ENCODE data around the gene SH3PXD2B. TPM values are rescaled to one million over a fixed set of nuclear protein-coding genes. Genes with fewer than 3 reads are reported as not detected.

SH3PXD2B gene
- total RNA-seq, 2 experiments from 2014 or later = 0.10 TPM; not detected in 1

DNA sequence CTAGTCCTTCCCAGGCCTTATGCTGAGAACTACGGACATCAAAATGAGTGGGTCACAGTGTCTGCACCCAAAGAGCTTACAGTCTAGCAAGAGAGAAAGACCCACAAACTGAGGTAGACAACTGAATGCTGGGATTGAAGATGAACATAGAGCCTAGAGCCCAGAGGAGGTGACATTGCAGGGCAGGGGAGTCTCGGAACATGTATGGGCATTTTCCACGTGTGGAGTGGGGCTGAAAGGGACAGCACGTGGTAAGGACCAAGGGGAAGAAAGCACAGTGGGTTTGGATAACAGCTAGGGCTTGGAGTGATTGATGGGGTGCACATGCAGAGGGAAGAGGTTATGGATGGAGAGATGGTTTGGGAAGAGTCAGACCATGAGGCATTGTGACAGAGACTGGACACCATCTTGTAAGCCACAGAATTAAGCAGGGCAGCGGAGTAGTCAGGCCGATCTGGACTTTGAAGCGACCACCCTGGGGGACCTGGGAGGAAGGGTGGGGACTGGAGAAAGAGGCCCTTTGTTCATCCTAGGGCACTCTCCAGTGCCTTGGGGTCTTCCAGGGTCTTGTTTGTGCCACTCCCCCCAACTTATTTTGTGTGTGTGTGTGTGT is 47.5 kb upstream of the SH3PXD2B start:
- no peaks in the 10 kb centered on the region for H3K4me1 ChIP-seq (ENCODE audit: insufficient read depth, low read length, poor library complexity, severe bottlenecking)
- no peak overlapping the region for H3K27ac ChIP-seq (ENCODE audit: low read depth, low read length, poor library complexity, severe bottlenecking)
- no TSS peak for BruUV-seq (replicated peaks)
- no peak overlapping the region for H3K4me3 ChIP-seq (ENCODE audit: low read depth, low read length, poor library complexity, severe bottlenecking)
- H4K20me1 ChIP-seq (ENCODE audit: insufficient read depth, low read length) = no peaks in the 10 kb centered on the region
- H3K9me2 ChIP-seq (ENCODE audit: insufficient read depth, low read length) = no peaks in the 10 kb centered on the region
- no peak overlapping the region for H3K4me2 ChIP-seq (ENCODE audit: low read length)
- no peaks in the 10 kb centered on the region for H3K36me3 ChIP-seq (ENCODE audit: insufficient read depth, low read length)
- intact Hi-C loops (cut with micrococcal nuclease; ENCODE audit: unreplicated experiment) = no loop called here
- no peaks in the 10 kb centered on the region for H3K9me3 ChIP-seq (ENCODE audit: low read length)
- no peak for DNase-seq (ENCODE audit: low spot score)
- ChIA-PET CTCF (ENCODE audit: unreplicated experiment) (no interaction called here), POLR2A (no interaction called here)
- no peak overlapping the region for H2AFZ ChIP-seq (ENCODE audit: low read length)
- no peaks in the 10 kb centered on the region for H3K79me2 ChIP-seq (ENCODE audit: insufficient read depth, low read depth, low read length)
- TF ChIP-seq, protein P1, sequence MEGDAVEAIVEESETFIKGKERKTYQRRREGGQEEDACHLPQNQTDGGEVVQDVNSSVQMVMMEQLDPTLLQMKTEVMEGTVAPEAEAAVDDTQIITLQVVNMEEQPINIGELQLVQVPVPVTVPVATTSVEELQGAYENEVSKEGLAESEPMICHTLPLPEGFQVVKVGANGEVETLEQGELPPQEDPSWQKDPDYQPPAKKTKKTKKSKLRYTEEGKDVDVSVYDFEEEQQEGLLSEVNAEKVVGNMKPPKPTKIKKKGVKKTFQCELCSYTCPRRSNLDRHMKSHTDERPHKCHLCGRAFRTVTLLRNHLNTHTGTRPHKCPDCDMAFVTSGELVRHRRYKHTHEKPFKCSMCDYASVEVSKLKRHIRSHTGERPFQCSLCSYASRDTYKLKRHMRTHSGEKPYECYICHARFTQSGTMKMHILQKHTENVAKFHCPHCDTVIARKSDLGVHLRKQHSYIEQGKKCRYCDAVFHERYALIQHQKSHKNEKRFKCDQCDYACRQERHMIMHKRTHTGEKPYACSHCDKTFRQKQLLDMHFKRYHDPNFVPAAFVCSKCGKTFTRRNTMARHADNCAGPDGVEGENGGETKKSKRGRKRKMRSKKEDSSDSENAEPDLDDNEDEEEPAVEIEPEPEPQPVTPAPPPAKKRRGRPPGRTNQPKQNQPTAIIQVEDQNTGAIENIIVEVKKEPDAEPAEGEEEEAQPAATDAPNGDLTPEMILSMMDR (conservative IDR thresholded peaks at IDR 0.05; ENCODE audit: low read length) = no peak
- no peak for TF ChIP-seq EZH2phosphoT487 (IDR thresholded peaks at IDR 0.05; ENCODE audit: borderline replicate concordance, low read depth, low read length)

DNA sequence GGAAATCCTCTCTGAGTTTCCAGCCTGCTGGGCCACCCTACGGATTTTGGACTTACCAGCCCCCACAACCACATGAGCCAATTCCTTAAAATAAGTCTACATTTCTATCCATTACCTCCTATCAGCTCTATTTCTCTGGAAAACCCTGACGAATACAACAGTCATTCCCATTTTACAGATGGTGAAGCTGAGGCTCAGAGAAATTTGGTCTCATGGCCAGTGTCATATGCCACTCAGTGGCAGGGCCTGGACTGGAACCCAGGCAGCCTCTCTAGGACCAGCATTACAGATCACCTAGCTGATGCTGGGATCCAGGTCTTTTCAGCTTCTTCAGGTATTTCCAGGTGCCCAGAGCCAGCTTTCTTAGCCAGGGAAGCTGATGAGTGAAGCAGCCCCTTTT is 45.0 kb upstream of the SH3PXD2B start:
- no peak for DNase-seq (ENCODE audit: low spot score)
- Histone ChIP-seq H2AFZ (ENCODE audit: low read length) (no peak overlapping the region), H3K4me2 (ENCODE audit: low read length) (no peak overlapping the region), H3K4me3 (ENCODE audit: low read depth, low read length, poor library complexity, severe bottlenecking) (no peak overlapping the region), H3K9me3 (ENCODE audit: low read length) (no peaks in the 10 kb centered on the region), H4K20me1 (ENCODE audit: insufficient read depth, low read length) (no peaks in the 10 kb centered on the region), H3K27ac (ENCODE audit: low read depth, low read length, poor library complexity, severe bottlenecking) (no peak overlapping the region), H3K4me1 (ENCODE audit: insufficient read depth, low read length, poor library complexity, severe bottlenecking) (no peaks in the 10 kb centered on the region), H3K36me3 (ENCODE audit: insufficient read depth, low read length) (no peaks in the 10 kb centered on the region), H3K9me2 (ENCODE audit: insufficient read depth, low read length) (no peaks in the 10 kb centered on the region), H3K79me2 (ENCODE audit: insufficient read depth, low read depth, low read length) (no peaks in the 10 kb centered on the region)
- ChIA-PET POLR2A (no interaction called here), CTCF (ENCODE audit: unreplicated experiment) (no interaction called here)
- intact Hi-C loops (cut with micrococcal nuclease; ENCODE audit: unreplicated experiment) = no loop called here
- TF ChIP-seq, protein P1 (conservative IDR thresholded peaks at IDR 0.05; ENCODE audit: low read length) = no peak
- no peak for TF ChIP-seq EZH2phosphoT487 (IDR thresholded peaks at IDR 0.05; ENCODE audit: borderline replicate concordance, low read depth, low read length)
- no TSS peak for BruUV-seq (replicated peaks)

DNA sequence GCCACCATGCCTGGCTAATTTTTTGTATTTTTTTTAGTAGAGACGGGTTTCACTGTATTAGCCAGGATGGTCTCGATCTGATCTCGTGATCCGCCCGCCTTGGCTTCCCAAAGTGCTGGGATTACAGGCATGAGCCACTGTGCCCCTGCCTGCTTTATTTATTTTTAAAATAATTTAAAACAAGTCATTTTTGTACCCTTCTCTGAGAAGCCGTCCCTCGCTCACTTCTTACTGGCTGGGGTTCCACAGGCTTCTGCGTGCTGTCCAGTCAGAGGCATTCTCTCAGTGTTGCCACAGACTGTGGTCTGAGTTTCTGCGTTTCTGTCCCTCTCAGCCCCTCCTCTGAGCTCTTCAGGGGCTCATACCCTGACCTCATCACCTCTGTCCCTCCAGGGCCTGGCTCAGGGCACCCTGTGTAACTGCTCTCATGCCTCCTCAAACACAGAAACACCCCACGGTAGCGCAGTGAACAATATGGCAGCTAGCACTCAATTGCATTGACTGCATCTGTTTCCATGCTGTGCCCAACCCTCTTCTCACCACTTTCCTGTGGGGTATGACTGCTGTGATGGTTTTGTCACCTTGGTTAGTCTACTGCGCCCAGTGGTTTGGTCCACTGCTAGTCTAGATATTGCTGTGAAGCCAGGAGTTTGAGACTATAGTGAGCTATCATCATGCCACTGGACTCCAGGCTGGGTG is 44.3 kb upstream of the SH3PXD2B start:
- H3K36me3 ChIP-seq (ENCODE audit: insufficient read depth, low read length) = no peaks in the 10 kb centered on the region
- H3K27ac ChIP-seq (ENCODE audit: low read depth, low read length, poor library complexity, severe bottlenecking) = no peak overlapping the region
- BruUV-seq (replicated peaks) = no TSS peak
- ChIA-PET CTCF (ENCODE audit: unreplicated experiment) (no interaction called here), POLR2A (no interaction called here)
- no peaks in the 10 kb centered on the region for H3K79me2 ChIP-seq (ENCODE audit: insufficient read depth, low read depth, low read length)
- no peak for TF ChIP-seq EZH2phosphoT487 (IDR thresholded peaks at IDR 0.05; ENCODE audit: borderline replicate concordance, low read depth, low read length)
- TF ChIP-seq, protein P1 (conservative IDR thresholded peaks at IDR 0.05; ENCODE audit: low read length) = no peak
- no peak overlapping the region for H2AFZ ChIP-seq (ENCODE audit: low read length)
- H3K4me1 ChIP-seq (ENCODE audit: insufficient read depth, low read length, poor library complexity, severe bottlenecking) = no peaks in the 10 kb centered on the region
- intact Hi-C loops (cut with micrococcal nuclease; ENCODE audit: unreplicated experiment) = no loop called here
- no peaks in the 10 kb centered on the region for H3K9me3 ChIP-seq (ENCODE audit: low read length)
- no peak overlapping the region for H3K4me2 ChIP-seq (ENCODE audit: low read length)
- H3K9me2 ChIP-seq (ENCODE audit: insufficient read depth, low read length) = no peaks in the 10 kb centered on the region
- H4K20me1 ChIP-seq (ENCODE audit: insufficient read depth, low read length) = no peaks in the 10 kb centered on the region
- no peak overlapping the region for H3K4me3 ChIP-seq (ENCODE audit: low read depth, low read length, poor library complexity, severe bottlenecking)
- DNase-seq (ENCODE audit: low spot score) = no peak
